Stimulated activated naive B cell treated with anti-CD40 and anti-IgM and Interleukin-4, amounts not matched to agents 10 μg/mL and 1 μg/mL and 100 μg/mL, for 72 hours (primary cell): Measurements from ENCODE around the gene PDE11A.

Source experiments
- ATAC-seq, 2 donors: fragments of 150-1000 bp; cut with Tn5 transposase; replicated peaks; 2 replicates each; pipeline ENCODE4 v1.10.0; 2021; ENCODE audit warnings: moderate library complexity in 1 of 2
- DNase-seq: peaks from one replicate; pipeline ENCODE4 v3.0.0; 2021
- H3K27ac Mint-ChIP-seq: one replicate; pipeline ENCODE4 v1.8.0; 2022; ENCODE audit warnings: mild to moderate bottlenecking, mixed read lengths
- H3K27me3 Mint-ChIP-seq, 2 donors: one replicate each; pipeline ENCODE4 v1.8.0; 2022; ENCODE audit warnings: mixed read lengths in 2 of 2
- H3K36me3 Mint-ChIP-seq, 2 donors: one replicate each; pipeline ENCODE4 v1.8.0; 2022; ENCODE audit warnings: mixed read lengths in 2 of 2, mild to moderate bottlenecking in 1 of 2
- H3K4me1 Mint-ChIP-seq, 2 donors: one replicate each; pipeline ENCODE4 v1.8.0; 2022; ENCODE audit warnings: mixed read lengths in 2 of 2, mild to moderate bottlenecking in 1 of 2
- H3K4me3 Mint-ChIP-seq, 2 donors: one replicate each; pipeline ENCODE4 v1.8.0; 2022; ENCODE audit warnings: mild to moderate bottlenecking in 2 of 2, mixed read lengths in 2 of 2, moderate library complexity in 1 of 2
- H3K9me3 Mint-ChIP-seq, 2 donors: one replicate each; pipeline ENCODE4 v1.8.0; 2022; ENCODE audit warnings: mixed read lengths in 2 of 2, mild to moderate bottlenecking in 1 of 2

PDE11A gene

DNA sequence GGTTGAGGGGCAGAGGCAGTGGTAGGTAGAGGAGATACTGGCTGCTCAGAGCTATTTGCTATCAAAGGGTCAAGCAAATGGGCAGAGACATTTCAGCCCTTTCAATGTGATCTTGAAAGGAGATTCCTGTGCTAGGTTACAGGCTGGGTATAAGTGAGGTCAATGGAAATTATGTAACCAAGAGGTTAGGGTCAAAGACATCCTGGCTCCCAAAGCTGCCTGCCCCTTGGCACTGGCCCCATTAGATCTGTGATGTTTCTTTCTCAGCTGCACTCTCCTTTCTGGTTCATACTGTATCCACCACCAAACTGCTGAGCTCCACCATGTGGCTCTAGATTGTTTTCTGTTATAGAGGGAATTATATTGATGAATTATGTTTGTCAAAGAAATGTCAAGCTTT lies 479.6 kb downstream of the PDE11A start:
- Mint-ChIP-seq H3K27me3 (peaks cover 0 to 4% of the 10 kb centered on the region in 2 donors), H3K4me3 (no peak overlapping the region), H3K4me1 (peaks cover 0 to 5% of the 10 kb centered on the region in 2 donors), H3K27ac (no peak overlapping the region), H3K9me3 (no peaks in the 10 kb centered on the region), H3K36me3 (no peaks in the 10 kb centered on the region)
- DNase-seq (no peak), ATAC-seq (no peak)

DNA sequence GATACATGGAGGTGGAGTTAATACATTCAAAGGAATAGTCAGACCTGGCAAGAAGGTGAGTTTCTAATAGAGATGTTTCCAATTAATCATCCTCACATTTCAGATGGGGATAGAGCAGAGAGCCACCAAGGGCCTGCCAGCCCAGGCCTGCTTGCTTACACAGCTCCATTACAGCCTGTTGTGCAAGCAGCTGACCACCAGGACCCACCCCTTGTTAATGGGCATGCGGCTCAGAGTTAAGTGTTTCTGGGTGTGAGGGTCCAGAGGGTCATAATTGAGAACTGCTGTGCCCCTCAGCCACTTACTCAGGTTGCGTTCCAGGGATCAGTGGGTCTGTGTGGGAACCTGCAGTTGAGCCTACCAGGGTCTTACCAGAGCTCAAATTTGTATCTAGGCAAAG lies 480.2 kb downstream of the PDE11A start:
- Mint-ChIP-seq H3K27ac (no peak overlapping the region), H3K9me3 (no peaks in the 10 kb centered on the region), H3K27me3 (peaks cover 0 to 4% of the 10 kb centered on the region in 2 donors)

DNA sequence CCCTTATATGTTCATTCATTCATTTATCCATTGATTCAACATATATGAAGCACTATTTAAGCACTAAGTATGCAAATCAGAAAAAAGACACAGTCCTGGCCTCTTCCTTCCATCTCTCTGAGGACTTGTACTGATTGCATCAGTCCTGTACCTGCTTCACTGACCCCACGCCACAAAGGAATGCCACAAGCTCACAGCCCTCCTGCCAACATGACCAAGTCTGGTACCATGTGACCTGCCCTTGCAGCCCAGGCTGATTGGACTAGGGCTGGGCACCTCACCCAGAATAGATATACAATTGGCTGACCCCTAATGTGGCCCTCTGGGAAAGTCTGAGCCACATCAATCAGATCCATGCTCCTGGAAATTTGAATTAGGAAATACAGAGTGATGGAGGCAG lies 483.4 kb downstream of the PDE11A start:
- DNase-seq (no peak), ATAC-seq (no peak)
- H3K4me1 Mint-ChIP-seq = peaks cover 3 to 5% of the 10 kb centered on the region in 2 donors
- H3K36me3 Mint-ChIP-seq = no peaks in the 10 kb centered on the region
- no peak overlapping the region for H3K27ac Mint-ChIP-seq
- no peak overlapping the region for H3K4me3 Mint-ChIP-seq
- no peaks in the 10 kb centered on the region for H3K9me3 Mint-ChIP-seq
- H3K27me3 Mint-ChIP-seq = peaks cover 0 to 4% of the 10 kb centered on the region in 2 donors

More for the DNA sequence above, 480.2 kb downstream of the PDE11A start:
- DNase-seq (no peak), ATAC-seq (no peak)
- no peaks in the 10 kb centered on the region for H3K36me3 Mint-ChIP-seq
- no peak overlapping the region for H3K4me3 Mint-ChIP-seq
- H3K4me1 Mint-ChIP-seq = peaks cover 0 to 5% of the 10 kb centered on the region in 2 donors

DNA sequence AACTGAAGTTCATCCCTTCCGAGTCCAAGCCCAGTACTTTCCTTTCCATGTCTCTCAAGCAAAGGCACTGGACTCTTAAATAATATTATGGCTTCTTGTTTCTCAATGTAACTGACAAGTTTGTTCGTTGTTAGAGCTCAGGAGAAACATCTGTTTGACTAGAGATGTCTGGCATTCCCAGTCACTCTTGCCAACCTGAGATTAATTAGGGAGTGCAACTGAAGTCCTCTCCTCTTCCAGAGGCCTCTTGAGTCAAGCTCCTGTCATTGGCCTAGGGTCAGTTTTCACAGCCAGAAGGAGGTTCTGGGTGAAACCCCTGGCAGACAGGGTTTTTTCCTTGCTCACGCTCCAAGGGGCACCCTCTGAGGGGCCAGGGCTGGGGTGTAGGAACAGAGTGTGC lies 483.9 kb downstream of the PDE11A start:
- H3K4me3 Mint-ChIP-seq = no peak overlapping the region
- H3K36me3 Mint-ChIP-seq = no peaks in the 10 kb centered on the region
- peaks cover 0 to 4% of the 10 kb centered on the region in 2 donors for H3K27me3 Mint-ChIP-seq
- peaks cover 3 to 5% of the 10 kb centered on the region in 2 donors for H3K4me1 Mint-ChIP-seq
- DNase-seq (no peak), ATAC-seq (no peak)
- no peak overlapping the region for H3K27ac Mint-ChIP-seq
- no peaks in the 10 kb centered on the region for H3K9me3 Mint-ChIP-seq

DNA sequence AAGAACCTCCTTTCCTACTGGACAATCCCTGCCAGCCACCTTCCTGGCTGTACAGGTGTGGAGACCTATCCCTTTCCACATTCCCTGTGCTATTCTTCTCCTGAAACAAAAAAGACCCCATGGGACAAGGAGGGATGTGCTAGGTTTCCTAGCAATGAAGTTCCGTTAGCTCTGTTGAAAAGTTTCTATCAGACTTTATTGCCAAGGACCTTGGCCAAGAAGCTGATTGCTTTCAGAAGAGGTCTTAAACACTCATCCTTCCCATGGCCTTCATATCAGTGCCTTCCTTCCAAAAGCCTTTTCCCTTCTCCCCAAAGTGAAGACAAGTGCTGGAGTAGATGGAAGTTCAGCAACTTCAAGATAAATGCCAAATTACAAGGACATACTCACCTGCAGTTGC lies 485.2 kb downstream of the PDE11A start:
- Mint-ChIP-seq H3K27ac (no peak overlapping the region), H3K9me3 (no peaks in the 10 kb centered on the region), H3K4me1 (peaks cover 3 to 5% of the 10 kb centered on the region in 2 donors), H3K36me3 (no peaks in the 10 kb centered on the region), H3K4me3 (no peak overlapping the region), H3K27me3 (peaks cover 0 to 4% of the 10 kb centered on the region in 2 donors)
- DNase-seq (no peak), ATAC-seq (no peak)

DNA sequence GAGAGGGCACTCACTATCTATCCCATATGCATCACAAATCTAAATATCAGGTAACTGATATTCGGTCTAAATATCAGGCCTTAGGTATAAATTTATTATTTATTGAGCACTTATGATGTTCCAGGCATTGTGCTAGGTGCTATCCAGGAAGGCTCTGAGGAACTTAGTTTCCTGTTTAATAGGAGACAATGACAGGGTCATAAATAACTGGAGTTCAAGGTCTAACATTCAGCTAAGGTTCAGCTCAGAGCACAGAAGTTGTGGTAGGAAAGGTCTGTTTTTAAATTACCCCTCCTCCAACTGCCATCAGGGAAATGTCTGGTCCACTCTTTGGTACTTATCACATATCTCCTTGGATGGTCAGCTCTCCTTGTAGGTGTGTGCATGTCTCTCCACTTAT lies 486.4 kb downstream of the PDE11A start:
- H3K36me3 Mint-ChIP-seq = no peaks in the 10 kb centered on the region
- no peak for DNase-seq
- ATAC-seq = no peak
- H3K4me3 Mint-ChIP-seq = no peak overlapping the region
- H3K27ac Mint-ChIP-seq = no peak overlapping the region
- H3K4me1 Mint-ChIP-seq = peaks cover 3% of the 10 kb centered on the region in 2 donors
- H3K27me3 Mint-ChIP-seq = peaks cover under 1 to 4% of the 10 kb centered on the region in 2 donors
- no peaks in the 10 kb centered on the region for H3K9me3 Mint-ChIP-seq

DNA sequence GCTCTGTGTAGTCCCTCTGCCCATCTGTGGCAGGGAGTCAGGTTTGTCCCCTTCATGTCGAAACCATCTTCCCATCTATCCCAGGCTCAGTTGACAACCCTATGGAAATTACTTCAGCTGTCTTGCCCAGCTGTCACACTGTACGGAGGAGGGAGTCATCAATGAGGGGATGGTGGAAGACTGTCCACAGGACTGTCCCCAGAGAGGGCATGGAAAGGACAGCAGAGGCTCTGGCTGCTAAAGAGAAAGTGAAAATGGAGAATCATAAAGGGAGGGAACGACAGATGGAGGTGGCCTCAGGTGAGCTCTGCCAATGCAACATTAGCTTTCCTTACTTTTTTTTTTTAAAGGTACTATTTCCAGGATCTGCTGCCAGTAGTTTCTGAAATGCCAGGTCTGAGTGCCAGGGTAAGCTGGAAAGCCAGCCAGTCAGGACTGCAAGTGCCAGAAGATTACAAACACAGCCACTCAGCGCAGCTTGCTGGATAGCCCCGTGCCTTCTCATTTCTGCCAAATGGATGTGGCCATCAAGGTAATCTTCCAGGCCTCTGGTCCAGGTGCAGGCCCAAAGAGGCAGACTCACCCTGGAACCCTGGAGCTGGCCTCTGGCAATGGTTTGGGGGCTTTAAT lies 487.2 kb downstream of the PDE11A start:
- no peak overlapping the region for H3K27ac Mint-ChIP-seq
- peaks cover 4 to 6% of the 10 kb centered on the region in 2 donors for H3K27me3 Mint-ChIP-seq
- H3K4me3 Mint-ChIP-seq = no peak overlapping the region
- peaks cover 0 to 1% of the 10 kb centered on the region in 2 donors for H3K9me3 Mint-ChIP-seq
- H3K4me1 Mint-ChIP-seq = peaks cover 0 to 3% of the 10 kb centered on the region in 2 donors
- no peak for DNase-seq
- no peak for ATAC-seq
- H3K36me3 Mint-ChIP-seq = no peaks in the 10 kb centered on the region

DNA sequence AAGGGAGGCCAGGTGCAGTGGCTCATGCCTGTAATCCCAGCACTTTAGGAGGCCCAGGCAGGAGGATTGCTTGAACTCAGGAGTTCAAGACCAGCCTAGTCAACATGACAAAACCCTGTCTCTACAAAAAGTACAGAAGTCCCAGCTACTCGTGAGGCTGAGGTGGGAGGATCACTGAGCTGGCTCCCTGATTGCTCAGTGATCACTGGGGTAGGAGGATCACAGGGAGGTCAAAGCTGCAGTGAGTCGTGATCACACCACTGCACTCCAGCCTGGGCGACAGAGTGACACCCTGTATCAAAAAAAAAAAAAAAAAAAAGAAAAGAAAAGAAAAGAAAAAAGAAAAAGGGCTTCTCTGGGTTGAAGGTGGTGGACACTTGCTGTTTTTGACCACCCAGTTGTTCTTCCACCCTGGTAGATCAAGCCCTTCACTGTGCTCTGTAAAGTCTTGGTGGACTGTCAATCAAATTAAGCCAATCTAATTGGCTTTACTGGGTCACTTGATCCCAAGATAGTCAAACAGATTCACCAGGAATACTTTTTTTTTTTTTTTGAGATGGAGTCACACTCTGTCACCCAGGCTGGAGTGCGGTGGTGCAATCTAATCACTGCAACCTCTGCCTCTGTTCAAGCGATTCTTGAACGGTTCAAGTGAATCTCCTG lies 488.4 kb downstream of the PDE11A start:
- peaks cover 0 to 3% of the 10 kb centered on the region in 2 donors for H3K4me1 Mint-ChIP-seq
- no peak for DNase-seq
- no peak overlapping the region for H3K27ac Mint-ChIP-seq
- H3K9me3 Mint-ChIP-seq = peaks cover 0 to 1% of the 10 kb centered on the region in 2 donors
- no peaks in the 10 kb centered on the region for H3K36me3 Mint-ChIP-seq
- H3K4me3 Mint-ChIP-seq = no peak overlapping the region
- H3K27me3 Mint-ChIP-seq = peaks cover 2 to 6% of the 10 kb centered on the region in 2 donors
- no peak for ATAC-seq

DNA sequence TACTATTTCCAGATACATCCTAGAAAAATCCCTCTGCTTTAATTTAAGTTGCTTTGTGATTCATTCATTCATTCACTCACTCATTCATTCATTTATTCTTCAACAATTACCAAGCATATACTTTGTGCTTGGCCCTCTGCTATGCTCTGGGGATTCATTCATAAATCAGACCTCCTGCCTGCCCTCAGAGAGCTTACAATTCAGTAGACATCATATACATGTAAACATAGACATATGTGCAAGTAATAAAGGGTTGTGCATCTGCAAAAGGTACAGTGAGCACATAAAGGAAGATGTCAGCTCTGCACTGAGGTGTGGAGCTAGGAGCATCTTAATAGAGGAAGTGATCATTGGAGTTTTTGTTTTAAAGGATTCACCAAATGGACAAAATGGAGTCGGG lies 490.6 kb downstream of the PDE11A start:
- no peak overlapping the region for H3K27ac Mint-ChIP-seq
- H3K36me3 Mint-ChIP-seq = no peaks in the 10 kb centered on the region
- no peak for DNase-seq
- H3K27me3 Mint-ChIP-seq = peaks cover 0 to 6% of the 10 kb centered on the region in 2 donors
- ATAC-seq = no peak
- H3K9me3 Mint-ChIP-seq = peaks cover 0 to 1% of the 10 kb centered on the region in 2 donors
- peaks cover 0 to 3% of the 10 kb centered on the region in 2 donors for H3K4me1 Mint-ChIP-seq
- no peak overlapping the region for H3K4me3 Mint-ChIP-seq

DNA sequence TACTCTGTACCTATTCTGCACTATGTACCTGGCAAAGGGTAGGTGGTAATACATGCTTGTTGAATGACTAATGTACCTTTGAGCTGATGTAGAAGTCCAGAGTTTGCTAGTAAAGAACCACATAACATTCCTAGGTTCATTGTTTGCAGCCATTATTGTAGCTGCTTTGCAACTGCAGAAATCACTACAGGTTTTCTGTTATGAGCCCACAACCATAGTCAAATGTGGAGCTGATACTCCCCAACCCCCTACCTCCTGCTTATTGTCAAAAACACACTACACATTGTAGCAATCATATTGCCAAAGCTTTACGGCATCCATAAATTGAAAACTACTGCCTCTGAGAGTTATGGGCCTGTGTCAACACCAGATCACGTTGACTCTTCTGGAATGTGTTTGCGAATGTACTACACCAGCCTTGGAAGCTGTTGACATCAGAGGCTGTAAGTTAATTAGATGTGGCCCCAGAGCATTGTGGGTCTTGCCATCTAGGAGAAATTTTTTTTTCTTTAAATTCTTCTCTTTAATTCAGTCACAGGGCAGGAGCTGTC lies 493.0 kb downstream of the PDE11A start:
- Mint-ChIP-seq H3K36me3 (no peaks in the 10 kb centered on the region), H3K27me3 (peaks cover 0 to 6% of the 10 kb centered on the region in 2 donors), H3K4me3 (no peak overlapping the region), H3K9me3 (peaks cover 0 to 1% of the 10 kb centered on the region in 2 donors), H3K4me1 (no peaks in the 10 kb centered on the region), H3K27ac (no peak overlapping the region)
- DNase-seq = no peak
- ATAC-seq = no peak

DNA sequence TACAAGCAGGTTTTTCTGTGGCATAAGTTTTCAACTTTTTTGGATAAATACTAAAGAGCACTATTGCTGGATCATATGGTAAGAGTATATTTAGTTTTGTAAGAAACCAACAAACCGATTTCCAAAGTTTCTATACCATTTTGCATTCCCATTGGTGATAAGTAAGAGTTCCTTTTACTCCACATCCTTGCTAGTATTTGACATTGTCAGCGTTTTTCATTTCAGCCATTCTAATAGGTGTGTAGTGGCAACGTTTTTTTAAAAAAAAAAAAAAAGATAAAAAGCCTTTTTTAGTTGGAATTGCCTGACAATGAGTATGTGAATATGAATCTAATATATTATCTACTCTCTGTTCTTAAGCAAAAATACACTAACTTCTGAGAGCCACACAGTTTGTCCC lies 494.1 kb downstream of the PDE11A start:
- no peak overlapping the region for H3K4me3 Mint-ChIP-seq
- ATAC-seq (no peak), DNase-seq (no peak)
- no peaks in the 10 kb centered on the region for H3K4me1 Mint-ChIP-seq
- peaks cover 0 to 6% of the 10 kb centered on the region in 2 donors for H3K27me3 Mint-ChIP-seq
- H3K9me3 Mint-ChIP-seq = peaks cover 0 to 1% of the 10 kb centered on the region in 2 donors
- no peaks in the 10 kb centered on the region for H3K36me3 Mint-ChIP-seq
- no peak overlapping the region for H3K27ac Mint-ChIP-seq

DNA sequence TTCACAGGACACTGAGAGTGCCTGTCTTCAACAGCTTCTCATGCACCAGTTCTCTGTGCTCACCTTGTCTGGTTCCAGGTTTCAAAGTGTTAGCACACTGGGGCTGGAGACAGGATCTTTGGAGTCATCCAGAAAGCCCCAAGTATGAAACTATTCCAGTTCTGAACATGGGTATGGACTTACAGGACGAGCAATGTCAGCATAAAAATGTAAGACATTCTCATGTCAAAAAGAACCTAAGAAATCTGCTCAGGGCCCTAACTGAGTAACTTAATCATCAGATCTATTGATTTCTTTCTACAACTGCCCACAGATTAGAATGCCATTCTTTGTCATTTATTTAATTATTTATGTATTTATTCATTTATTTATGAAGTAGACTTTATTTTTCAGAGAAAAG lies 495.5 kb downstream of the PDE11A start:
- Mint-ChIP-seq H3K4me1 (no peaks in the 10 kb centered on the region), H3K27me3 (peaks cover 0 to 6% of the 10 kb centered on the region in 2 donors), H3K27ac (no peak overlapping the region), H3K9me3 (peaks cover 0 to 1% of the 10 kb centered on the region in 2 donors), H3K36me3 (no peaks in the 10 kb centered on the region), H3K4me3 (no peak overlapping the region)
- DNase-seq = no peak
- ATAC-seq = no peak

DNA sequence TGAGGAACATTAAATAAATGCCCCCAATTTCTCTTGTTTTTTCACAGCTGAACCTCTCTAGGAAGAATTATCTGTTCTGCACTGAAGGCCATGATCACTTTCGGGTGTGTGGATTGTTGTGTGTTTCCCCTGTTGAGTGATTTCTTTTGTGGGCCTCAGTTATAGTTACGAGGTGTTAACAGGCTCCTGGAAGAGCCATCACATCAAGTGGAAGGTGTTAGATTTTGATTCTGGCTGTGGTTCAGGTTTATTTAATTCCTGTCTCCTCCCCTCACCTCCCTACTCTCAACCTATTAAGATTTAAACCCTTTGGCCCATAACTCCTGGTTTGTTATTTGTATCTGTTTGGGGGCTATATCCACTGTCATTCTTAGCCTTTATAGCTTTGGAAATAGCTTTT lies 497.2 kb downstream of the PDE11A start:
- H3K4me1 Mint-ChIP-seq = no peaks in the 10 kb centered on the region
- H3K4me3 Mint-ChIP-seq = no peak overlapping the region
- ATAC-seq (no peak), DNase-seq (no peak)
- no peaks in the 10 kb centered on the region for H3K36me3 Mint-ChIP-seq
- H3K9me3 Mint-ChIP-seq = no peaks in the 10 kb centered on the region
- H3K27ac Mint-ChIP-seq = no peak overlapping the region
- no peaks in the 10 kb centered on the region for H3K27me3 Mint-ChIP-seq

DNA sequence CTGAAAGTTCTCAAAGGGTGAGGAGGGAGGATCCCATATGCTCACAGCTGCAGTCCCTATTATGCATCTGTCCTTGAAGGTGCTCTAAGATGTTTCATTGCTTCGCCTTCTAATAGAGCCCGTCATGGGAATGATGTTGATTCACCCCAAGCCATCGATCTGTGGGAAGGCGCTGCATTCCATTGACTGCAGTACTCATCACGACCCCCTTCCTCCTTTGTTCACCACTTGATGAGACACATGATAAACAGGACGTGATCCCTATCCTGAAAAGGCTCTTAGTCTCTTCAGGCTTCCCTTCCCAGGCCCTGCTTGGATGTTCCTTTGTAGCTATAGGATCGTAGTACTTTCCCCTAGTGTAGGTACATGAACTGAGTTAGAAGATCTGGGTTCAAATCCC lies 498.2 kb downstream of the PDE11A start:
- H3K9me3 Mint-ChIP-seq = no peaks in the 10 kb centered on the region
- no peak overlapping the region for H3K27ac Mint-ChIP-seq
- no peaks in the 10 kb centered on the region for H3K4me1 Mint-ChIP-seq
- no peaks in the 10 kb centered on the region for H3K27me3 Mint-ChIP-seq
- DNase-seq (no peak), ATAC-seq (no peak)
- no peak overlapping the region for H3K4me3 Mint-ChIP-seq
- H3K36me3 Mint-ChIP-seq = no peaks in the 10 kb centered on the region
